Stimulated activated CD4-positive, alpha-beta T cell treated with anti-CD3 and anti-CD28 coated beads, Interleukin-4, amount 100 ng/mL, for 4 hours (primary cell): ENCODE measurements around the gene ZBTB44.
A peak's percentile ranks its signal among the peaks of the same experiment; 100 is the strongest.
"Not testable (repeated sequence)": the region's sequence is repeated elsewhere in the genome, so short reads cannot be mapped to it uniquely, and the experiment has no call there.

Experiments
- DNase-seq, 2 experiments: peaks; one replicate each; pipeline ENCODE4 v3.0.0-alpha.2; 2020

The ZBTB44 gene, protein sequence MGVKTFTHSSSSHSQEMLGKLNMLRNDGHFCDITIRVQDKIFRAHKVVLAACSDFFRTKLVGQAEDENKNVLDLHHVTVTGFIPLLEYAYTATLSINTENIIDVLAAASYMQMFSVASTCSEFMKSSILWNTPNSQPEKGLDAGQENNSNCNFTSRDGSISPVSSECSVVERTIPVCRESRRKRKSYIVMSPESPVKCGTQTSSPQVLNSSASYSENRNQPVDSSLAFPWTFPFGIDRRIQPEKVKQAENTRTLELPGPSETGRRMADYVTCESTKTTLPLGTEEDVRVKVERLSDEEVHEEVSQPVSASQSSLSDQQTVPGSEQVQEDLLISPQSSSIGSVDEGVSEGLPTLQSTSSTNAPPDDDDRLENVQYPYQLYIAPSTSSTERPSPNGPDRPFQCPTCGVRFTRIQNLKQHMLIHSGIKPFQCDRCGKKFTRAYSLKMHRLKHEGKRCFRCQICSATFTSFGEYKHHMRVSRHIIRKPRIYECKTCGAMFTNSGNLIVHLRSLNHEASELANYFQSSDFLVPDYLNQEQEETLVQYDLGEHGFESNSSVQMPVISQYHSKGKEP

DNA sequence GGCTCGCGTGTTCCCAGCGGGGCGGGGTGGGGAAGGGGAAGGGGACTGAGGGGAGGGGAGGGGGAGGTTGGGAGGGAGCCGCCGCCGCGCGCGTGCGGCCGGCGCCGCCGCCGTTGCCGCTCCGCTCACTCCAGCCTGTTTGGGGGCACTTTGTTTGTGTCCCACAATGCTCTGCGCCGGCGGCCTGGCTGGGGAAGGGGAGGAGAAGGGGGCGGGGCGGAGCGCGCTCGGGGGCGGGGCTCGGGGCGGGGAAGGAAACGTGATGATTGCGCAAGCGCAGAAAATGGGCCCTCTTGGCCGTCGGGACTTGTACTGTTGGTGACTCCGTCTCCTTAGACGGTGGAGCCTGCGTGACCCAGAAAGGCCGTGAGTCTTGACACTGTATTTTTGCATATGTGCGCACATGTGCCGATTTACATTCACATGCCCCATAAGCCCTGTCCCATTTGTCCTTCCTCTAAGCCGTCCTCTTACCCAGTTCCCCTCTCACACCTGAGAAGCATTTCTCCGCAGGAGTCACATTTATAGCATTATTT, at the start of gene ZBTB44:
Gene ZBTB44, minus strand, starts transcription at position 168 of the 536 bp plus-strand sequence. CDS start 53,044 bp downstream, outside the sequence.
- DNase-seq, result peak; percentile 89

DNA sequence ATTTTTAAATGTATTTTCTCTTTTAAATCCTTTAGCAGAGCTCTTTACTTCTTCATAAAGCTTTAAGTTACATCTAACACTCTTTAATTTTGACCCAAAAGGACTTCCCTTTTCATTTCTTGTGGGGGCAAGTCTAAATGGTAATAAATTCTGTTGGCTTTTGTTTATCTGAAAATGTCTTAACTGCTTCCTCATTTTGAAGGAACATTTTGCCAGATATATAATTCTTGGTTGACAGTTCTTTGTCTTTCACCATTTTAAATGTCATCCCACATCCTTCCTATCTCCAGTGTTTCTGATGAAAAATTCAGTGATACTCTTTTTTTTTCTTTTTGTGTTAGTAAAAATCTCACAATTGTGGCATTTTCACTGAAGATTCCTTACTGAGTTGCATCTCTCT, 44.7 kb upstream of the ZBTB44 start:
- DNase-seq, result no peak

DNA sequence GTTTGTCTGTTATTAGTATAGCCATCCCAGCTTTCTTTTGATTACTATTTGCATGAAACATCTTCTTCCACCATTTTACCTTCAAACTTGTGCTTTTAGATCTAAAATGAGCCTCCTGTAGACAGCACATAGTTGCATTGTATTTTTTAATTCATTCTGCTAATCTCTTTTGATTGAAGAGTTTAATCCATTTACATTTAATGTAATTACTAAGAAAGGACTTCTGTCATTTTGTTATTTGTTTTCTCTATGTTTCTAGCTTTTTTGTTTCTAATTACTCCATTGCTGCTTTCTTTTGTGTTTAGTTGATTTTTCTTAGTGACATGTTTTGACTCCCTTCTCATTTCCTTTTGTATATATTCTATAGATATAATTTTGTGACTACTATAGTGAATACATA, 43.7 kb upstream of the ZBTB44 start:
- DNase-seq, result no peak

DNA sequence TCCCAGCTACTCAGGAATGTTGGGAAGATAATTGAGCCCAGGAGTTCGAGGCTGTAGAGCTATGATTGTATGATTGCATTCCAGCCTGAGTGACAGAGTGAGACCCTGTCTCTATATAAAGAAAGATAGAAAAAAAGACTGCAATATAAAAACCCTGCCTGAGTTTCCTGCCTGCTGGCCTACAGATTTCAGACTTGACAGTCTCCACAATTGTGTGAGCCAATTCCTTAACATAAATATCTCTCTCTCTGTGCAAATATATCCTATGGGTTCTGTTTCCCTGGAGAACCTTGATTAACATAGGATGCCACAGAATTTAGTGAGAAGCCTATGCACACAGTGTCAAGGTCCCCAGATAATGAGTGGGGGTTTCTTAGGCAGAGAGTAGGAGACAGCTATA, 32.5 kb upstream of the ZBTB44 start:
- no peak for DNase-seq

DNA sequence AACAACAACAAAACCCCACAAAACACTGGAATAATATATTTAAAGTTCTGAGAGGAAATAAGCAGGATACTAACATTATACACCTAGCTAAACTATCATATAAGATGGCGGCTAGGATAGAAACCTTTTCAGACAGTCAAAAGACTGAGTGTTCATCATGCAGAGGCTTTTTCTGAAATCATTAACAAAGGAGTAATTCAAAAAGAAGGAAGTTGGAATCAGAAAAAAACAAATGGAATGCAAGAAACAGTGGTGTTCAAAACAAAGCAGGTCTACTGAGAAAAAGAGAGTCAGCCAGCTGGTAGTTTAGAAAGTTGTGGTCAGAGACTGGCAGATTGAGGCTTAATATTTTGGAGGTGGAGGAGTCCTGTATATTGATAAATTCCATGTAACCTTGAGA, 30.1 kb upstream of the ZBTB44 start:
- DNase-seq, result no peak

DNA sequence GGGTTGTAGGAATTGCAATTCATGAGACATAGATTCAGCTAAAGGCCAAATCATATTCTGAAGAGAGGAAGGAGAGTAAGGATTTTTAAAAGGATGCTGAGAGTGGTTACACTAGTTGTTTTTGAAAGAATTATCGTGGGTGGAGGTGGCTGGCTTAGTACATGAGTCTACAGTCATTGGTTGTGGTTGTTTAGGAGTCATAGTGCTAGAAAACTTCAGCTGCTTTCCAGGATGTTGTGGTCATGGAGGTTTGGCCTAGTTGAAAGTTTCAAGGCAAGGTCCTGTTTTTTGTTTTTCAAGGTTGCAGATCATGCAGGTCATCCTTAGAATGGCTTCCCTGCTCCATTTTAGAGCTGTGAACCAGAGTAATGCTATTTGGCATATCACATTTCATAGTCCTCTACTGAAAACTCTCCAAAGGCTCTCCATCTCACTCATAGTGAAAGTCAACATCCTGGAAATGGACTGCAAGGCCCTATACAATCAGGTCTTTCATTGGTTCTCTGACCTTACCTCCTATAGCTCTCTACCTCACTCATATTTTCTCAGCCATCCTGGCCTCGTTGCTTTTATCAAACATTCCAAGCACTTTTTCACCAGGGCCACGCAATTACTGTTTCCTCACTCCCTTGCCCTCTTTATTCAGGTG, 26.1 kb upstream of the ZBTB44 start:
- DNase-seq, result no peak

DNA sequence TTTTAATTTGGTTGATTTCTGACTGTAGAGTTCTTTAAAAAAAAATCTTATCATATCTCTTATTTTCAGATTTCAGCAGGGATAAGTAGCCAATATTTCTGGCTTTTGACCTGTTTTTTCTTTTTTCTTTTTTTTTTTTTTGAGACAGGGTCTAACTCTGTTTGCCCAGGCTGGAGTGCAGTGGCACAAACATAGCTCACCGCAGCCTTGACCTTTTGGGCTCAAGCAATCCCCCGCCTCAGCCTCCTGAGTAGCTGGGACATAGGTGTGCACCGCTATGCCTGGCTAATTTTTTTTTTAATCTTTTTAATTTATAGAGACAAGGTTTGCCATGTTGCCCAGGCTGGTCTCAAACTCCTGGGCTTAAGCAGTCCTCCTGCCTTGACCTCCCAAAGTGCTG, 23.9 kb upstream of the ZBTB44 start:
- DNase-seq, result no peak

DNA sequence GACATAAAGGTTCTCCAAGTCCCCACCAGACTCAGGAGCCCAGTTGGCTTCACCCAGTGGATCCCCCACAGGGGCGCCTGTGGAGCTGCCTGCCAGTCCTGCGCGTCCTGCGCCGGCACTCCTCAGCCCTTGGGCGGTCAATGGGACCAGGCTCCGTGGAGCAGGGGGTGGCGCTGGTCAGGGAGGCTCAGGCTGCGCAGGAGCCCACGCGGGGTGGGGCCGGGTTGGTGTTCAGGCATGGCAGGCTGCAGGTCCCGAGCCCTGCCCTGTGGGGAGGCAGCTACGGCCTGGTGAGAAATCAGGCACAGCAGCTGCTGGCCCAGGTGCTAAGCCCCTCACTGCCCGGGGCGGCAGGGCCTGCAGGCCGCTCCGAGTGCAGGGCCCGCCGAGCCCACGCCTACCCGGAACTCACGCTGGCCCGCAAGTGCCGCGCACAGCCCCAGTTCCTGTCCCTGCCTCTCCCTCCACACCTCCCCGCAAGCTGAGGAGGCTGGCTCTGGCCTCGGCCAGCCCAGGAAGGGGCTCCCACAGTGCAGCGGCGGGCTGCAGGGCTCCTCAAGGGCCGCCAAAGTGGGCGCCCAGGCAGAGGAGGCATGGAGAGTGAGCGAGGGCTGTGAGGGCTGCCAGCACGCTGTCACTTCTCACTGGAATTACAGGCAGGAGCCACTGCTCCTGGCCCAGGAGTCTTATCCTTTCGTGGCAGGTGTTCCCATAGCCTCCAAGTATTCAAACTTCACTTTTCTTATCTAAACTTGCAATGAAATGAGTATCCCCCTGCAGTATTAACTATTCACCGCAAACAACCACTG, 22.8 kb upstream of the ZBTB44 start:
- DNase-seq, result no peak

DNA sequence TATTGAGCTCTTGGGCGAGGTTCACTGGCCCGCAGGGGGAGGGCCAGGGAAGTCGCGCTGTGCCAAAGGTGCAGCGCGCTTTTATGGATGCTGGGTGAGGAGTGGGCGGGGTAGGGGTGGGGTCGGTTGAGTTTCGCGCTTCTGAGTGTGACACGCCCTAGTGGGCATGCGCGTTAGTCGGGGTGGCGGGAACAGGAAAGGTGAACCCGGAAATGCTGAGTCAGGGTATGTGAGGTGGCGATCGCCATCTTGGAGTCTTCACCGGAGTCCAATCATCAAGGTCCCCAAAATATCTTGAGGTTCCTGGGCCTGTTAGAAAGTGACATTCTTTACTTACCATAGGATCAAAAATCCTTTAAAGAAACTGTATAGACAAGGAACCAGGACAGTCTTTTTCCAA, 16.7 kb upstream of the ZBTB44 start:
- DNase-seq, result not testable (repeated sequence)

DNA sequence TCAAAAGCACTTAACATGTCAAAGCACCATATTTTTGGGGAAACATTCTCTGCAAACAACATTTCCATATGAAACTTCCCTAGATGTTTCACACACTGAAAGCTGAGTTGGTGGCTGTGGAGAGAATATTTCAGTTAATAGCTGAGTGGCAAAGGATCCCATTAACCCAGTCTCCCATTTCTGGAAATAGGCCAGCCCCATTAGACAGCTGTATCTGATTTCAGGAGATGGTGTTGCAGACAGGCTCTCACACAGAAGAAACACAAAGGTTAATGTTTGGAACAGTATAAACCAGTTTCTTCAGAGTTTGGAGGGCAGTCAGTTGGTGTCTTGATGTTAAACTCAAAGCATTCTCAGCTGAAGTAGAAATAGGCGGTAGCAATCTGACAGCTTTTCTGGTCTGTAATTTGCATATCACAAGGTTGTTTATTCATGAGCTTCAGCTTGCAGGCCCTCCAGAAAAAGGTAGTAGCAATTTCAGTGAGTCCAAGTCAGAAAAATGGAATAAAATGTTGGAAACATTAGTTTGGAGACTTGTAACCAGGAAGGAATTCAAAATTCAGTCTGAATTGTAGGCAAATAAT, 15.5 kb upstream of the ZBTB44 start:
- no peak for DNase-seq

DNA sequence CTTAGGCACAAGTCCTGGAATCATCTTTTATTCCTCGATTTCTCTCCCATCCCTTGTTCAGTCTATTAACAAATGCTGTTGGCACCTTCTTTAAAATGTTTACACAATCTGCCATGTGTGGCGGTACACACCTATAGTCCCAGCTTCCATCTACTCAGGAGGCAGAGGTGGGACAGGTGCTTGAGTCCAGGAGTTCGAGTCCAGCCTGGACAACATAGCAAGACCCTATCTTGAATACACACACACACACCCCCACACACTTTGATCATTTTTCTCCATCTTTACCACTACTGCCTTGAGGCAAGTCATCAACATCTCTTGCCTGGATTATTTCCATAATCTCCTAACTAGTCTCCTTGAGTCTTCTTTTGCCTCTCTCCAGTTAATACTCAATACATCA, 13.7 kb upstream of the ZBTB44 start:
- no peak for DNase-seq

DNA sequence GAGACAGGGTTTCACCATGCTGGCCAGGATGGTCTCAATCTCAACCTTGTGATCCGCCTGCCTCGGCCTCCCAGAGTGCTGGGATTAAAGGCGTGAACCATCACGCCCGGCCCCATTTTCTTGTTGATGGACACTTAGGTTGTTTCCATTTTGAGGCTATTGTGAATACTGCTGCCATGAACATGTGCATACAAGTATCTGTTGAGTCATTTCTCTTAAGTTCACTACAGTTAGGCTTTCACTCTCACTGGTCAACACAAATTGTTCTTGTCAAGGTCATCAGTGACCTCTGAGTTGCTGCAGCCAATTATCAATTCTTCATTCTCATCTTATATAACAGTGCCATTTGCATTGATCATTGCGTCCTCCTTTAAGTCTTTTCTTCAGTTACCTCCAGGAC, 13.0 kb upstream of the ZBTB44 start:
- no peak for DNase-seq

DNA sequence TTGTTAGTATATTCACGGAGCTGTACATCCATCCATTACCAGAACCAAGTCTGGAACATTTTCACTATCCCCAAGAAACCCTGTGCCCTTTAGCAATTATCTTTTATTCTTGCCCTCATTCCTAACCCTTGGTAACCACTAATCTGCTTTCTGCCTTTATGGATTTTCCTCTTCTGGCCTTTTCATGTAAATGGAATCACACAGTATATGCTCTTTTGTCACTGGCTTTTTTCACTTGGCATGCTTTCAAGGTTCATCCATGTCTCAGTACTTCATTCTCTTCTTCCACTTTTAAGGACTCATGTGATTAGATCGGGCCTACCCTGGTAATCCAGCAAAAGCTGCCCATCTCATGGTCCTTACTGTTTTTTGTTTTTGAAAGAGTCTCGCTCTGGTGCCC, 11.0 kb upstream of the ZBTB44 start:
- no peak for DNase-seq

DNA sequence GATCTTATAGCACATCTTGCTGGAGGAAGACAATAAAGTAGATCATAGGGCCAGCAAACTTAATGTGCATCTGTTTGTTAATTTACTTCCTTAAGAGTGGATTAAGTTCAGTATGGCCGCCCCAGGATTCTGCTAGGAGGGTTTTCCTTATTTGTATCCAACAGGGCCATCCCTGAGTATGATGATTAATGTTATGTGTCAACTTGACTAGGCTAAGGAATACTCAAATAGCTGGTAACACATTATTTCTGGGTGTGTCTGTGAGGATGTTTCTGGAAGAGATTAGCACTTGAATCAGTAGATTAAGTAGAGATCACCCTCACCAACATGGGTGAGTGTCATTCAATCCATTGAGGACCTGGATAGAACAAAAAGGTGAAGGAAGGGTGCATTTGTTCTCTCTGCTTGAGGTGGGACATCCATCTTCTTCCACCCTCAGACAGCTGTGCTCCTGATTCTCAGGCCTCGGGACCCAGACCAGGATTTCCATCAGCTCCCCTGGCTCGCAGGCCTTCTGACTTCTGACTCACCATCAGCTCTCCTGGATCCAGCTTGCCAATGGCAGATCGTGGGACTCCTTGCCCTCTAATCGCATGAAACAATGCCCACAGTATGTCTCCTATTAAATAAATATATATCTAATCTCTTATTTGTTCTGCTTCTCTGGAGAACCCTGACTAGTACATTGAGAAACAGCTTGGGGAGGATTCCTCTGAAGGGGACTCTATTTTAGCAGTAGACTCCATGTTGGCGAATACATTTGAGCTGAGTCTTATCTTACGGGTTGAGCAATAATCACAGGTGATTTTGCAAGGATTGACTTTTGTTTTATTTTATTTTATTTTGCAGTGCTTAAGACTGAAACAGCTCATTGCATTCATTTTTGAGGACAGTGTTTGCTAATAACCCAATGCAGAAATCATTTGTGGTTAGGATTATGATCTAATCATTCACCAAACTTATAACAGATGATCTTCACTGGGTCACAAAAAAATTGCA, 9.0 kb upstream of the ZBTB44 start:
- DNase-seq, result no peak

DNA sequence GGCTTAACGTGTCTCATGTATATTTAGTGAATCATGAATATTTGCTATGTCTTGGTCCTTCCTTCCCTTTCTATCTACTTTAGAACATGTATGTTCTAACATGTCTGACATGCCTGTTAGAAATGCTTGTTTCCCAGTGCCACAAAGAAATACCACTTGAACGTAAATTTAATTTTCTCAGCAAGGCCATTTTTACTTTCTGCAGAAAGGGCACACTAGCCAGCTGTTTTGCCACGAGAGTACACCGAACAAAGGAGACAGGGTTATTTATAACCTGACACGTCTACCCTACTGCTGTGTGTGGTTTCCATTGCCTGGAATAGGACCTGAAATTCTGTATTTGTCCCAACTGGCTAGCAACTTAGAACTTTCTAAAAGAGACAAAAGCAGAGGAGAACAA, 7.4 kb upstream of the ZBTB44 start:
- DNase-seq, result no peak

DNA sequence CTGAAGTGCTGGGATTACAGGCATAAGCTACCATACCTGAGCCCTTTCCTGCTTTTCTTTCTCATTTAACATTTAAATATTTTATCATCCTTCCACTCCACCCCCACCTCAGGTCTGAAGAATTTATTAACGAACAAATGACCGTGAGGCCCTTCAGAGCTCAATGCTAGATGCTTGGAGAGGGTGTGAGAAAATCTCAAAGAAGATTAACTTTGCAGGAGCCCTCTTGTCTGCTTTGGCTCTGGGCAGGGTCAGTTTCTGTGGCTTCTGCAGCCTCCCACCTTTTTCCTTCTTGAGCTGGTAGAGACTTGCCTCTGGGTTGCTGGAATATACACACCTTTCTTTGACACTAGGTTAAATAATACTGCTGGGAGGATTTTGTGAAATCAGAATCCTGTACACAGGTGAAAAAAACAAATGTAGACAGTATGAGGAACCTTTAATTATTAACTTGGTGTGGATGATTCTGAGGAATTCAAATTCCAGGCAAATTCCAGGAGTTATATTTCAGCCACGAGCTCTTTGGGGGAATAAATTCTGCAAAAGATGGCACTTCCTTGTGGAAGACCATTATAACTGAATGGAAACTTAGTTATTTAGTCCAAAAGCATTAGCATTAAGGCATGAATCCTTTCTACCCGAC, 3.4 kb upstream of the ZBTB44 start:
- no peak for DNase-seq

DNA sequence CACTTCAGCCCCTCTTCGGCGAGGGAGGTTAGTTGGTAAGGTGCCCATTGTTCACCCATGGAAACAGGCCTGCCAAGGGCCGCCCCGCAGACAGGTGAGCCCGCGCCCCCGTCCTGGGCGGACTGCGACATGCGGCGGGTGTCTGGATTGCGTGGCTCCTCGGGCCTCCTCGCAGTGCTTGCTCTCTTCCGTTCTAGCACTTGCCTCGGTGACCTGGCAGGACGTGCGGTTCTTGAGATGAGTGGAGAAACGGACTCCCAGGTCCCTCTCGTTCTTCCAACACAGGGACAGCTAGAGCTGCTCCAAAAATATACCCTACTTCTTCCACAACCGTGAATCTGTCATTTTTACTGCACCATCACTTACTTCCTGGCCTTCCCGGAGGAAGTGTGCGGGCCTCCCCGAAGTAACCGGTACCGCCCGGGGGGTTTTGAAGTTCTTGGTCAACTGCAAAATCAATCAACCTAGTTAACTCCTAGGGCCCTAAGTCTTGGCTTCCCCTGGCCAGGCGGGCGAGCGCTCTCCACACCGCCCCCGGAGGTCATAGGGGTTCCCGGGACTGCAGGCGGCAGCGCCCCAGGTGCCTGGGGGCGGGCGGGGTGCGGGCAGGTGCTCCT, 745 bp upstream of the ZBTB44 start:
- DNase-seq, result peak; percentile 36 to 41

DNA sequence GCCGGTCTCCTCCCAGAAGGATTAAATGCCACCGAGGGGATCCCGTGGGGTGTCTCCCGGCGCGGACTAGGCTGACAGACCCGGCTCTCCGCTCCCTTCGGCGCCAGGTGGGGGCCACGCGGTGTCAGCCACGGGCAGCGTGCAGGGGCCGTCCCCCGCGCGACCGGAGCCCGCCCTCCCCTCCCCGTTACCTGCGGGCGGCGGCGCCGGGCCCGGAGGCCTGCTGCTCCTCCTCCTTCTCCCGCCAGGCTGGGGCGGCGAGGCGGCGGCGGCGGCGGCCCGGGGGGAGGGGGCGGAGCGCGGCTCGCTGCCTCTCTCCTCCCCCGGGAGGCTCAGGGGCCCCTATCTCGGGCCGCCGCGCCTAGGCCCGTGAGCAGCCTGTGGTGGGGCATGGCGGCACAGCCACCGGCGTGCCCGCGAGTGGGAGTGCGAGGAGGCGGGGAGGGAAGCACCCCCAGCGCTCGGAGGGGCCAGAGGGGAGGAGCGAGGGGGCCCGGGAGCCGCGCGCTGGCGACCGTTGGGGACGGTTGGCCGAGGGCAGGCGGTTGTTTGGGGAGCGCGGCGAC, 450 bp downstream of the ZBTB44 start:
- peak; percentile 62 to 67 for DNase-seq

DNA sequence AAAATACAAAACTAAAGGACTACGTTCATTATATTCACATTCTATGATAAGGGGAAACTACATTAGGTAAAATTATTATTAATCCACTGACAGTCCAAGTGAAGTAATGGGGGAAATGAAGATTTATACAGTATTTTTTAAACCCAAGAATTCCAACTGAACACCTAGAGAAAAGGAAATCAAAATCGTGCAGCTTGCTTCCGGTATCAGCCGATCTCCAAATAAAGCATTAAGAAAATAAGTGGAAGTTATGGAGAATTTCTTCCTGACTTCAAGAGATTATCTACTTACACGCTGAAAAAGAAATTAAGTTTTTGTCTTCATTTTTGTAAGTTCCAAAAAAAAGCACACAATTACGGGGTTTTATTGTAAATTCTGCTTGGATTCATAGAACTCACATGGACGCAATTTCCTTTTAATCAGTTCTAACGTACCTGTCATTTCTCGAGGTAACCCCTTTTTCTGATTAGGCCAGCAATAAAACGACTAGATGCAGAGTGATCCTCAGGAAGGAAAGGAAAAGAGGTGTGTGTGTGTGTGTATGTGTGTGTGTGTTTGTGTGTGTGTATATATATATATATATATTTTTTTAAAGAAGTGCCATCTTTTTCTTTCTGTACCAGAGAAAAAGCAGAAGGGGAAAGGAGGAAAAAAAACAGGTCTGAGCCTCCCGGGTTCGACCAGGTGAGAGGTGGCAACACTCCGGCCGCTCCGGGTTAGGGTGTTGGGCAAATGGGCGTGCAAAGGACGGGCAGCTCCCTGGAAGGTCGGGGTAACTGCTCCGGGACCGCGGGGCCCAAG, 1.1 kb downstream of the ZBTB44 start:
- DNase-seq, result no peak
